ENCODE measurements around the gene ARHGAP29. TPM values are rescaled to one million over a fixed set of nuclear protein-coding genes. Genes with fewer than 3 reads are reported as not detected.

ARHGAP29 gene
- total and polyA plus RNA-seq, 2 of the 8 experiments (the other 6 are each of a cell fraction or from before 2014, with no cell fraction given): 0.57 to 3.2 TPM

GRCh38 chr1:94281361-94282142 is 44.2 kb upstream of the ARHGAP29 start (continued):
- TF ChIP-seq, protein P1, sequence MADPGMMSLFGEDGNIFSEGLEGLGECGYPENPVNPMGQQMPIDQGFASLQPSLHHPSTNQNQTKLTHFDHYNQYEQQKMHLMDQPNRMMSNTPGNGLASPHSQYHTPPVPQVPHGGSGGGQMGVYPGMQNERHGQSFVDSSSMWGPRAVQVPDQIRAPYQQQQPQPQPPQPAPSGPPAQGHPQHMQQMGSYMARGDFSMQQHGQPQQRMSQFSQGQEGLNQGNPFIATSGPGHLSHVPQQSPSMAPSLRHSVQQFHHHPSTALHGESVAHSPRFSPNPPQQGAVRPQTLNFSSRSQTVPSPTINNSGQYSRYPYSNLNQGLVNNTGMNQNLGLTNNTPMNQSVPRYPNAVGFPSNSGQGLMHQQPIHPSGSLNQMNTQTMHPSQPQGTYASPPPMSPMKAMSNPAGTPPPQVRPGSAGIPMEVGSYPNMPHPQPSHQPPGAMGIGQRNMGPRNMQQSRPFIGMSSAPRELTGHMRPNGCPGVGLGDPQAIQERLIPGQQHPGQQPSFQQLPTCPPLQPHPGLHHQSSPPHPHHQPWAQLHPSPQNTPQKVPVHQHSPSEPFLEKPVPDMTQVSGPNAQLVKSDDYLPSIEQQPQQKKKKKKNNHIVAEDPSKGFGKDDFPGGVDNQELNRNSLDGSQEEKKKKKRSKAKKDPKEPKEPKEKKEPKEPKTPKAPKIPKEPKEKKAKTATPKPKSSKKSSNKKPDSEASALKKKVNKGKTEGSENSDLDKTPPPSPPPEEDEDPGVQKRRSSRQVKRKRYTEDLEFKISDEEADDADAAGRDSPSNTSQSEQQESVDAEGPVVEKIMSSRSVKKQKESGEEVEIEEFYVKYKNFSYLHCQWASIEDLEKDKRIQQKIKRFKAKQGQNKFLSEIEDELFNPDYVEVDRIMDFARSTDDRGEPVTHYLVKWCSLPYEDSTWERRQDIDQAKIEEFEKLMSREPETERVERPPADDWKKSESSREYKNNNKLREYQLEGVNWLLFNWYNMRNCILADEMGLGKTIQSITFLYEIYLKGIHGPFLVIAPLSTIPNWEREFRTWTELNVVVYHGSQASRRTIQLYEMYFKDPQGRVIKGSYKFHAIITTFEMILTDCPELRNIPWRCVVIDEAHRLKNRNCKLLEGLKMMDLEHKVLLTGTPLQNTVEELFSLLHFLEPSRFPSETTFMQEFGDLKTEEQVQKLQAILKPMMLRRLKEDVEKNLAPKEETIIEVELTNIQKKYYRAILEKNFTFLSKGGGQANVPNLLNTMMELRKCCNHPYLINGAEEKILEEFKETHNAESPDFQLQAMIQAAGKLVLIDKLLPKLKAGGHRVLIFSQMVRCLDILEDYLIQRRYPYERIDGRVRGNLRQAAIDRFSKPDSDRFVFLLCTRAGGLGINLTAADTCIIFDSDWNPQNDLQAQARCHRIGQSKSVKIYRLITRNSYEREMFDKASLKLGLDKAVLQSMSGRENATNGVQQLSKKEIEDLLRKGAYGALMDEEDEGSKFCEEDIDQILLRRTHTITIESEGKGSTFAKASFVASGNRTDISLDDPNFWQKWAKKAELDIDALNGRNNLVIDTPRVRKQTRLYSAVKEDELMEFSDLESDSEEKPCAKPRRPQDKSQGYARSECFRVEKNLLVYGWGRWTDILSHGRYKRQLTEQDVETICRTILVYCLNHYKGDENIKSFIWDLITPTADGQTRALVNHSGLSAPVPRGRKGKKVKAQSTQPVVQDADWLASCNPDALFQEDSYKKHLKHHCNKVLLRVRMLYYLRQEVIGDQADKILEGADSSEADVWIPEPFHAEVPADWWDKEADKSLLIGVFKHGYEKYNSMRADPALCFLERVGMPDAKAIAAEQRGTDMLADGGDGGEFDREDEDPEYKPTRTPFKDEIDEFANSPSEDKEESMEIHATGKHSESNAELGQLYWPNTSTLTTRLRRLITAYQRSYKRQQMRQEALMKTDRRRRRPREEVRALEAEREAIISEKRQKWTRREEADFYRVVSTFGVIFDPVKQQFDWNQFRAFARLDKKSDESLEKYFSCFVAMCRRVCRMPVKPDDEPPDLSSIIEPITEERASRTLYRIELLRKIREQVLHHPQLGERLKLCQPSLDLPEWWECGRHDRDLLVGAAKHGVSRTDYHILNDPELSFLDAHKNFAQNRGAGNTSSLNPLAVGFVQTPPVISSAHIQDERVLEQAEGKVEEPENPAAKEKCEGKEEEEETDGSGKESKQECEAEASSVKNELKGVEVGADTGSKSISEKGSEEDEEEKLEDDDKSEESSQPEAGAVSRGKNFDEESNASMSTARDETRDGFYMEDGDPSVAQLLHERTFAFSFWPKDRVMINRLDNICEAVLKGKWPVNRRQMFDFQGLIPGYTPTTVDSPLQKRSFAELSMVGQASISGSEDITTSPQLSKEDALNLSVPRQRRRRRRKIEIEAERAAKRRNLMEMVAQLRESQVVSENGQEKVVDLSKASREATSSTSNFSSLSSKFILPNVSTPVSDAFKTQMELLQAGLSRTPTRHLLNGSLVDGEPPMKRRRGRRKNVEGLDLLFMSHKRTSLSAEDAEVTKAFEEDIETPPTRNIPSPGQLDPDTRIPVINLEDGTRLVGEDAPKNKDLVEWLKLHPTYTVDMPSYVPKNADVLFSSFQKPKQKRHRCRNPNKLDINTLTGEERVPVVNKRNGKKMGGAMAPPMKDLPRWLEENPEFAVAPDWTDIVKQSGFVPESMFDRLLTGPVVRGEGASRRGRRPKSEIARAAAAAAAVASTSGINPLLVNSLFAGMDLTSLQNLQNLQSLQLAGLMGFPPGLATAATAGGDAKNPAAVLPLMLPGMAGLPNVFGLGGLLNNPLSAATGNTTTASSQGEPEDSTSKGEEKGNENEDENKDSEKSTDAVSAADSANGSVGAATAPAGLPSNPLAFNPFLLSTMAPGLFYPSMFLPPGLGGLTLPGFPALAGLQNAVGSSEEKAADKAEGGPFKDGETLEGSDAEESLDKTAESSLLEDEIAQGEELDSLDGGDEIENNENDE (IDR thresholded peaks at IDR 0.05; ENCODE audit: insufficient replicate concordance, low read length): no peak
- no peak for TF ChIP-seq CBX8 (IDR thresholded peaks at IDR 0.05; ENCODE audit: borderline replicate concordance, low read depth, low read length)
- no peak for TF ChIP-seq ATF2 (IDR thresholded peaks at IDR 0.05; ENCODE audit: low read length)
- no peak for TF ChIP-seq SUZ12 (IDR thresholded peaks at IDR 0.05; ENCODE audit: low read length)
- no peak for TF ChIP-seq TCF12 (IDR thresholded peaks at IDR 0.05; ENCODE audit: low read depth, low read length)
- TF ChIP-seq SIN3A (conservative IDR thresholded peaks at IDR 0.05 in 1 of 2, IDR thresholded peaks at IDR 0.05 in 1 of 2; ENCODE audit: low read depth in 1 of 2, low read length in 2 of 2): no peak
- TF ChIP-seq YY1 (IDR thresholded peaks at IDR 0.05; ENCODE audit: low read depth, low read length): no peak
- TF ChIP-seq NRF1 (IDR thresholded peaks at IDR 0.05; ENCODE audit: low read depth, low read length): no peak
